Esophagus muscularis mucosa (tissue), 4 donors: ENCODE results near the gene MTOR. TPM values are rescaled to one million over a fixed set of nuclear protein-coding genes. Genes with fewer than 3 reads are reported as not detected.
"Not testable (repeated sequence)": the region's sequence is repeated elsewhere in the genome, so short reads cannot be mapped to it uniquely, and the experiment has no call there.

Experiments
- DNase-seq: peaks from one replicate; pipeline ENCODE4 v3.0.0-alpha.2; 2017; ENCODE audit errors: extremely low spot score
- H3K27ac ChIP-seq, 4 donors: fragments of 200-600 bp; sonication (generic); replicated peaks in 1 of 4; 1 replicate in 3 of 4; 2 replicates in 1 of 4; pipeline ENCODE4 v1.5.1; 2016 to 2019; ENCODE audit warnings: mild to moderate bottlenecking in 1 of 4
- H3K27me3 ChIP-seq, 4 donors: fragments of 200-600 bp; sonication (generic); one replicate each; pipeline versions ENCODE4 v1.5.1 to v1.6.0; 2016 to 2019
- H3K36me3 ChIP-seq, 4 donors: fragments of 200-600 bp; sonication (generic); one replicate each; pipeline ENCODE4 v1.5.1; 2016 to 2019
- H3K4me1 ChIP-seq, 4 donors: fragments of 200-600 bp; sonication (generic); one replicate each; pipeline ENCODE4 v1.5.1; 2016 to 2019
- H3K4me3 ChIP-seq, 4 donors: fragments of 200-600 bp; sonication (generic); 1 replicate in 2 of 4; 2 replicates in 2 of 4; pipeline ENCODE4 v1.5.1; 2016 to 2019; ENCODE audit warnings: mild to moderate bottlenecking in 4 of 4, moderate library complexity in 1 of 4
- H3K9me3 ChIP-seq, 4 donors: fragments of 200-600 bp; sonication (generic); 1 replicate in 3 of 4; 2 replicates in 1 of 4; pipeline ENCODE4 v1.5.1; 2016 to 2019
- EP300 ChIP-seq: sonication (generic); formaldehyde crosslinking; IDR thresholded peaks from one replicate; pipeline ENCODE4 v1.6.1; 2017; ENCODE audit warnings: antibody characterized with exemption
- POLR2A ChIP-seq: fragments of 450-650 bp; IDR thresholded peaks from one replicate; pipeline ENCODE4 v1.6.1; 2017; ENCODE audit warnings: antibody characterized with exemption, moderate library complexity, mild to moderate bottlenecking, low read depth
- POLR2AphosphoS5 ChIP-seq, 2 donors: sonication (generic); formaldehyde crosslinking; IDR thresholded peaks; one replicate each; pipeline ENCODE4 v1.6.1; 2017; ENCODE audit warnings: antibody characterized with exemption in 2 of 2
- WGBS: methylation state at CpG from one replicate; pipeline ENCODE4 v1.1.5; 2018; 5-methylcytosine and 5-hydroxymethylcytosine counted together
- intact Hi-C: fragments of 100-400 bp; cut with DNase I; formaldehyde crosslinking; loops from one replicate; pipeline ENCODE4 v1.15.1; 2023
- total RNA-seq, 4 donors: library from RNA; depleted of rRNA; stranded (reverse); fragments of >200 nt; gene quantifications; one replicate each; pipeline versions ENCODE4 v1.1.0 to v1.2.1, GENCODE V29; 2016
- TF ChIP-seq, protein P1 (sequence below), 3 experiments: fragments of 200-600 bp in 2 of 3; fragments of 450-650 bp in 1 of 3; sonication (generic) in 2 of 3; IDR thresholded peaks; one replicate each; pipeline ENCODE4 v1.5.1; 2017 to 2019; ENCODE audit warnings: antibody characterized with exemption in 3 of 3, mild to moderate bottlenecking in 2 of 3, moderate library complexity in 1 of 3

Gene MTOR
- total RNA-seq, 4 donors from 2014 or later, result 33.6 to 51.1 (median 41.0) TPM

DNA sequence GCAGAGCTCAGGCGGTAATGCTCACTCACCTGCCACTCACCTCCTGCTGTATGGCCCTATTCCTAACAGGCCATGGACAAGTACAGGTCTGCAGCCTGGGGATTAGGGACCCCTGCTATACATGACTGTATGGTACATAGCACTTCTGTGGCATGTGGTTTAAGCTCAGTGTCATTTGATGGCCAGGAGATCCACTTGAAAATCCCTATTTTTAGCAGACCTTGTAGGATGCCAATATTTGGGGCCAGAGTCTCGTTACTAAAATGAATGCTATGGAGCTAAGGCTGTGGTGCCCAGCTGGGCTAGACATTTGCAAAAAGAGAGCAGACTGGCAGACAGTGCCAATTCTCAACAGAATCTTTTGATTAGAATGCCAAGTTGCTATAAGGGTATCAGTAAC lies 74.9 kb downstream of the MTOR start:
- TF ChIP-seq, protein P1, sequence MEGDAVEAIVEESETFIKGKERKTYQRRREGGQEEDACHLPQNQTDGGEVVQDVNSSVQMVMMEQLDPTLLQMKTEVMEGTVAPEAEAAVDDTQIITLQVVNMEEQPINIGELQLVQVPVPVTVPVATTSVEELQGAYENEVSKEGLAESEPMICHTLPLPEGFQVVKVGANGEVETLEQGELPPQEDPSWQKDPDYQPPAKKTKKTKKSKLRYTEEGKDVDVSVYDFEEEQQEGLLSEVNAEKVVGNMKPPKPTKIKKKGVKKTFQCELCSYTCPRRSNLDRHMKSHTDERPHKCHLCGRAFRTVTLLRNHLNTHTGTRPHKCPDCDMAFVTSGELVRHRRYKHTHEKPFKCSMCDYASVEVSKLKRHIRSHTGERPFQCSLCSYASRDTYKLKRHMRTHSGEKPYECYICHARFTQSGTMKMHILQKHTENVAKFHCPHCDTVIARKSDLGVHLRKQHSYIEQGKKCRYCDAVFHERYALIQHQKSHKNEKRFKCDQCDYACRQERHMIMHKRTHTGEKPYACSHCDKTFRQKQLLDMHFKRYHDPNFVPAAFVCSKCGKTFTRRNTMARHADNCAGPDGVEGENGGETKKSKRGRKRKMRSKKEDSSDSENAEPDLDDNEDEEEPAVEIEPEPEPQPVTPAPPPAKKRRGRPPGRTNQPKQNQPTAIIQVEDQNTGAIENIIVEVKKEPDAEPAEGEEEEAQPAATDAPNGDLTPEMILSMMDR (IDR thresholded peaks at IDR 0.05), result no peak
- TF ChIP-seq EP300 (no peak), POLR2A (no peak), POLR2AphosphoS5 (IDR thresholded peaks at IDR 0.05) (no peak)
- Histone ChIP-seq H3K9me3 (no peaks in the 10 kb centered on the region), H3K4me1 (peaks cover 0 to 16% (median 7%) of the 10 kb centered on the region in 4 donors), H3K4me3 (no peak overlapping the region), H3K36me3 (peaks cover 12 to 62% (median 39%) of the 10 kb centered on the region in 4 donors), H3K27ac (no peak overlapping the region), H3K27me3 (no peaks in the 10 kb centered on the region)
- WGBS, result 79% methylated on average over 2 of the region's 2 CpGs
- DNase-seq, result no peak
- intact Hi-C loops, result loop anchor here (10.0 kb wide), 1 partner anchor 73 kb away; no protein-coding TSS in a partner anchor

DNA sequence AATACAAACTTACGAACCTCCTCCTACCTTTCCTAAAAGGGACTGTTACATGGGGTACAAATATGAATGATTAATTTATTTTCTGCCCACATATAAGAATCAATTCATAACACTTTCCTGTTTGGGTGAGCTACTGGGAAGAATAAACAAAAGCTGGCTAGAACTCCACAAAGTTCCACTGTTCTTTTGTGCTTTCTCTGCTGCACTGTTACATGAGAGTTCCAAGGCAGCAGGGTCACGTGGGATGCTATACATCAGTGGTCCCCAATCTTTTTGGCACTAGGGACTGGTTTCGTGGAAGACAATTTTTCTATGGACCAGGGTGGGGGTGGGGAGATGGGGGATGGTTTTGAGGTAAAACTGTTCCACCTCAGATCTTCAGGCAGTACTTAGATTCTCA lies 75.4 kb downstream of the MTOR start:
- no peak overlapping the region for H3K4me3 ChIP-seq
- DNase-seq, result no peak
- peaks cover 0 to 16% (median 7%) of the 10 kb centered on the region in 4 donors for H3K4me1 ChIP-seq
- no peak overlapping the region for H3K27ac ChIP-seq
- intact Hi-C loops, result loop anchor here (10.0 kb wide), 1 partner anchor 72 kb away; no protein-coding TSS in a partner anchor
- TF ChIP-seq POLR2AphosphoS5 (IDR thresholded peaks at IDR 0.05) (no peak), POLR2A (no peak), EP300 (no peak)
- TF ChIP-seq, protein P1 (IDR thresholded peaks at IDR 0.05), result no peak
- H3K36me3 ChIP-seq, result peaks cover 8 to 61% (median 36%) of the 10 kb centered on the region in 4 donors
- 92% methylated on average over 3 of the region's 3 CpGs for WGBS
- H3K27me3 ChIP-seq, result no peaks in the 10 kb centered on the region
- no peaks in the 10 kb centered on the region for H3K9me3 ChIP-seq

DNA sequence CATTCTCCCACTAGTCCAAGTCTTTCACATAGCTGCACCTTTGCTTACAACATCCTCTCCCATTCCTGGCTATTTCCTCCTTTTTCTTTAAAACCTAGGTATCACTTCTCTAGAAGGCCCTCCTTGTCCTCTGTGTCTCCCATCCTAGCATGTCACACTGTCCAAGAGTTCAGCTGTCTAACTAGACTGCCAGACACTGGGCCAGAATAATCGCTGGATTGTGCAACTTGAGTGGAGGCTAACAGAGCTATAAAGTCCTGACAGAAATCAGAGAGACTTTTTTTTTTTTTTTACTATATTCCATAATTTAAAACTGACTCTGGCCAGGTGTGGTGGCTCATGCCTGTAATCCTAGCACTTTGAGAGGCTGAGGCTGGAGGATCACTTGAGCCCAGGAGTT lies 77.4 kb downstream of the MTOR start:
- no peak overlapping the region for H3K4me3 ChIP-seq
- H3K36me3 ChIP-seq, result peaks cover 3 to 47% (median 24%) of the 10 kb centered on the region in 4 donors
- no peaks in the 10 kb centered on the region for H3K27me3 ChIP-seq
- no peak overlapping the region for H3K27ac ChIP-seq
- no peak for DNase-seq
- TF ChIP-seq POLR2AphosphoS5 (IDR thresholded peaks at IDR 0.05) (no peak), POLR2A (no peak)
- TF ChIP-seq, protein P1 (IDR thresholded peaks at IDR 0.05), result no peak
- intact Hi-C loops, result loop anchor here (10.0 kb wide), 1 partner anchor 70 kb away; no protein-coding TSS in a partner anchor
- no peaks in the 10 kb centered on the region for H3K9me3 ChIP-seq
- peaks cover 0 to 18% (median 7%) of the 10 kb centered on the region in 4 donors for H3K4me1 ChIP-seq
- WGBS, result 79% methylated on average over 1 of the region's 1 CpG

DNA sequence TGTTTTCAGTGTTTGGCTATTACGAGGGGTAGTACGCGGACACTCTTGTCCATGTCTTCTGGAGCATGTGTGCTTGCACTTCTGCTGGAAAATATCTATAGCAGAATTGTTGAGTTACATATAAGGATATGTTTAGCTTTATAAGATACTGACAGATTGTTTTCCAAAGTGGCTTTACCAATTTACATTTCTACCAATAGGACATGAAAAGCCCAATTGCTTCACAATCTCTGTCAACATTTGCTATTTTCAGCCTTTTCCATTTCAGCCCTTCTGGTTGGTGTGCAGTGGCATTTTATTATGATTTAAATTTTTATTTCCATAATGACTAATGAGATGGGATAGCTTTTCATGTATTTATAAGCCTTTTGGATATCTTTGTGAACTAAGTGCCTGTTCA lies 79.5 kb downstream of the MTOR start:
- DNase-seq, result no peak
- no peak for TF ChIP-seq POLR2AphosphoS5 (IDR thresholded peaks at IDR 0.05)
- no peak for TF ChIP-seq EP300
- TF ChIP-seq POLR2A, result no peak
- TF ChIP-seq, protein P1 (IDR thresholded peaks at IDR 0.05), result no peak
- H3K36me3 ChIP-seq, result peaks cover 0 to 39% (median 23%) of the 10 kb centered on the region in 4 donors
- intact Hi-C loops, result loop anchor here (10.0 kb wide), 1 partner anchor 68 kb away; no protein-coding TSS in a partner anchor
- no peak overlapping the region for H3K27ac ChIP-seq
- 100% methylated on average over 3 of the region's 3 CpGs for WGBS
- H3K4me3 ChIP-seq, result no peak overlapping the region
- H3K4me1 ChIP-seq, result peaks cover 18 to 21% (median 20%) of the 10 kb centered on the region in 4 donors
- no peaks in the 10 kb centered on the region for H3K9me3 ChIP-seq
- H3K27me3 ChIP-seq, result no peaks in the 10 kb centered on the region

DNA sequence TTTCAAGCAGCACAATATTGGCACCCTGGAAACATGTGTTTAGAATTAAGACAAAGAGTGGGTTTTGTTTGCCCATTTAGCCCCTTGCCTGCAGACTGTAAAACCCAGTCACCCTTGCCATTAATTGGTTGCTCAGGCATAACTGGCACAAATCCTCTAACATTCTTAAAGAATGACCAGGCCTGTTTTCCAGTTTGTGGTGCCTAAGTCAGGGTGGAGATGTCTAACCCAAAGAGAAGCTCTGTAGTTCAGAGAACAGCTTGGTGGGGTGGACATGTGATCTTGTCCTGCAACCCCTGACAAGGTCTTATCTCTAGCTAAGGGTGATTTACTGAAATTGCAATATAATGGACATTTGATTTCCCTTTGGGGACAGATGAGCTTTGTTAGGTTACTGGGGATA lies 82.0 kb downstream of the MTOR start:
- no peak overlapping the region for H3K27ac ChIP-seq
- no peak overlapping the region for H3K4me3 ChIP-seq
- H3K36me3 ChIP-seq, result peaks cover 0 to 37% (median 23%) of the 10 kb centered on the region in 4 donors
- no peaks in the 10 kb centered on the region for H3K27me3 ChIP-seq
- H3K4me1 ChIP-seq, result peaks cover 21 to 33% (median 25%) of the 10 kb centered on the region in 4 donors
- intact Hi-C loops, result loop anchor here (10.0 kb wide), 1 partner anchor 66 kb away; no protein-coding TSS in a partner anchor
- TF ChIP-seq POLR2AphosphoS5 (IDR thresholded peaks at IDR 0.05) (no peak), POLR2A (no peak), EP300 (no peak)
- TF ChIP-seq, protein P1 (IDR thresholded peaks at IDR 0.05), result no peak
- no peak for DNase-seq
- no peaks in the 10 kb centered on the region for H3K9me3 ChIP-seq

DNA sequence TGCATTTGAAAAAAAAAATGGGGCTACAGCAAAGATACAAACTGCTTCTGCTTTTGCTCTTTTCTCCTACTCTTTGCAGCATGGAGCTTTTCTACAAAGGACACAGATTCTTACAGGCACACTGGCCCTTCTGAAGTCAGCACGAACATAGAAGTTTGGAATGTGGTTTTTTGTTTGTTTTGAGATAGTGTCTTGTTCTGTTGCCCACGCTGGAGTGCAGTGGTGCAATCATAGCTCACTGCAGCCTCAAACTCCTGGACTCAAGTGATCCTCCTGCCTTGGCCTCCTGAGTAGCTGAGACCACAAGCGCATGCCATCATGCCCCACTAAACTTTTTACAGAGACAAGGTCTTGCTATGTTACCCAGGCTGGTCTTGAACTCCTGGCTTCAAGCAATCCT lies 82.6 kb downstream of the MTOR start:
- not testable (repeated sequence) for H3K27ac ChIP-seq, DNase-seq, H3K9me3 ChIP-seq, H3K27me3 ChIP-seq, H3K4me3 ChIP-seq
- Histone ChIP-seq H3K4me1 (peaks cover 21 to 33% (median 25%) of the 10 kb centered on the region in 4 donors), H3K36me3 (peaks cover 0 to 33% (median 20%) of the 10 kb centered on the region in 4 donors)
- WGBS, result 86% methylated on average over 3 of the region's 3 CpGs
- intact Hi-C loops, result loop anchor here (10.0 kb wide), 1 partner anchor 65 kb away; no protein-coding TSS in a partner anchor
